Neural cell (in vitro differentiated cells): Measurements from ENCODE around the gene CLBA1.

Source experiments
- EZH2 ChIP-seq: fragments of 200-600, 300-800 bp; shearing (Covaris generic), sonication (generic); IDR thresholded peaks from 2 replicates; pipeline ENCODE4 v1.6.1; 2014; ENCODE audit warnings: antibody characterized with exemption, low read length, borderline replicate concordance, mild to moderate bottlenecking; ENCODE audit not compliant: insufficient read depth, poor library complexity, severe bottlenecking
- POLR2AphosphoS5 ChIP-seq: IDR thresholded peaks from 2 replicates; pipeline ENCODE4 v1.6.1; 2012
- RAD21 ChIP-seq: fragments of 450-650 bp; conservative IDR thresholded peaks from 2 replicates; pipeline ENCODE4 v1.6.1; 2014; ENCODE audit warnings: antibody characterized with exemption, mild to moderate bottlenecking, moderate library complexity
- REST ChIP-seq: IDR thresholded peaks from 2 replicates; pipeline ENCODE4 v1.6.1; 2012; ENCODE audit warnings: borderline replicate concordance
- TF ChIP-seq, protein P1 (sequence below): fragments of 450-650 bp; IDR thresholded peaks from 2 replicates; pipeline ENCODE4 v1.5.1; 2014; ENCODE audit warnings: antibody characterized with exemption, mild to moderate bottlenecking, moderate library complexity; ENCODE audit not compliant: poor library complexity, severe bottlenecking

- TF ChIP-seq POLR2AphosphoS5 (no peak), EZH2 (no peak), REST (no peak), RAD21 (no peak)
- TF ChIP-seq, protein P1, sequence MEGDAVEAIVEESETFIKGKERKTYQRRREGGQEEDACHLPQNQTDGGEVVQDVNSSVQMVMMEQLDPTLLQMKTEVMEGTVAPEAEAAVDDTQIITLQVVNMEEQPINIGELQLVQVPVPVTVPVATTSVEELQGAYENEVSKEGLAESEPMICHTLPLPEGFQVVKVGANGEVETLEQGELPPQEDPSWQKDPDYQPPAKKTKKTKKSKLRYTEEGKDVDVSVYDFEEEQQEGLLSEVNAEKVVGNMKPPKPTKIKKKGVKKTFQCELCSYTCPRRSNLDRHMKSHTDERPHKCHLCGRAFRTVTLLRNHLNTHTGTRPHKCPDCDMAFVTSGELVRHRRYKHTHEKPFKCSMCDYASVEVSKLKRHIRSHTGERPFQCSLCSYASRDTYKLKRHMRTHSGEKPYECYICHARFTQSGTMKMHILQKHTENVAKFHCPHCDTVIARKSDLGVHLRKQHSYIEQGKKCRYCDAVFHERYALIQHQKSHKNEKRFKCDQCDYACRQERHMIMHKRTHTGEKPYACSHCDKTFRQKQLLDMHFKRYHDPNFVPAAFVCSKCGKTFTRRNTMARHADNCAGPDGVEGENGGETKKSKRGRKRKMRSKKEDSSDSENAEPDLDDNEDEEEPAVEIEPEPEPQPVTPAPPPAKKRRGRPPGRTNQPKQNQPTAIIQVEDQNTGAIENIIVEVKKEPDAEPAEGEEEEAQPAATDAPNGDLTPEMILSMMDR = no peak
These were observed 10.9 kb downstream of the CLBA1 start for GRCh38 chr14:104996483-104996882.
